A549 treated with Hydrocortisone at 1 μM for 4 hours (cell line): Measurements from ENCODE around the gene SCN1A. TPM values are rescaled to one million over a fixed set of nuclear protein-coding genes. Genes with fewer than 3 reads are reported as not detected.

Experiments used
- total RNA-seq: library from RNA; stranded (reverse); fragments of 200-300 nt; extraction: Qiagen RNA extraction; gene quantifications from 5 replicates; pipeline ENCODE4 v1.2.3, GENCODE V29; 2022

Gene SCN1A
- total RNA-seq, result not detected in 5 replicates

GRCh38 chr2:166127217-166128155 is at the start of gene SCN1A:
SCN1A (minus strand) TSS chr2:166128020; CDS start chr2:166073621, 54,399 bp downstream.

GRCh38 chr2:165953655-165954606 is 173.9 kb downstream of the SCN1A start, which contains the start of gene TTC21B:
TTC21B (minus strand) TSS chr2:165953776; CDS start chr2:165953705, 71 bp downstream.

Other genes starting within 250 kb of the SCN1A start
- 3.1 to 5.1 TPM (median 3.6 TPM) in 5 replicates for gene TTC21B, start 174.2 kb downstream of the SCN1A start, total RNA-seq
- gene SCN9A, start 247.9 kb upstream of the SCN1A start, total RNA-seq, result 1.9 to 4.9 TPM (median 4.1 TPM) in 5 replicates